H9 (cell line): ENCODE measurements around the gene ETDB. TPM values are rescaled to one million over a fixed set of nuclear protein-coding genes. Genes with fewer than 3 reads are reported as not detected.

ENCODE experiments used
- DNase-seq: peaks from one replicate; pipeline ENCODE4 v3.0.0-alpha.2; 2017
- H2AFZ ChIP-seq: one replicate; pipeline ENCODE4 v1.6.1; 2013; ENCODE audit warnings: mild to moderate bottlenecking, low read length, control low read depth, moderate library complexity
- H2AK5ac ChIP-seq: 2 replicates; pipeline ENCODE4 v1.6.1; 2013; ENCODE audit warnings: low read length, control low read depth, mixed read lengths; ENCODE audit not compliant: insufficient read length
- H2BK120ac ChIP-seq: one replicate; pipeline ENCODE4 v1.6.1; 2013; ENCODE audit warnings: low read depth, mild to moderate bottlenecking, low read length, control low read depth, inconsistent platforms; ENCODE audit not compliant: poor library complexity, severe bottlenecking
- H2BK12ac ChIP-seq: 2 replicates; pipeline ENCODE4 v1.6.1; 2013; ENCODE audit warnings: low read length, control low read depth, mixed read lengths, low read depth; ENCODE audit not compliant: insufficient read length
- H2BK15ac ChIP-seq: 2 replicates; pipeline ENCODE4 v1.6.1; 2013; ENCODE audit warnings: low read depth, low read length, control low read depth
- H2BK20ac ChIP-seq: one replicate; pipeline ENCODE4 v1.6.1; 2013; ENCODE audit warnings: low read depth, mild to moderate bottlenecking, low read length, control low read depth, inconsistent platforms; ENCODE audit not compliant: poor library complexity, severe bottlenecking
- H2BK5ac ChIP-seq: 2 replicates; pipeline ENCODE4 v1.6.1; 2013; ENCODE audit warnings: low read length, control low read depth, mixed read lengths; ENCODE audit not compliant: insufficient read length
- H3K14ac ChIP-seq: 2 replicates; pipeline ENCODE4 v1.6.1; 2013; ENCODE audit warnings: low read length, control low read depth; ENCODE audit not compliant: insufficient read depth
- H3K18ac ChIP-seq: 2 replicates; pipeline ENCODE4 v1.6.1; 2013; ENCODE audit warnings: low read depth, mild to moderate bottlenecking, mixed read lengths, low read length, control low read depth; ENCODE audit not compliant: insufficient read length
- H3K23ac ChIP-seq: 2 replicates; pipeline ENCODE4 v1.6.1; 2013; ENCODE audit warnings: low read length, control low read depth, mixed read lengths, low read depth; ENCODE audit not compliant: insufficient read length
- H3K23me2 ChIP-seq: 2 replicates; pipeline ENCODE4 v1.6.1; 2013; ENCODE audit warnings: low read depth, mild to moderate bottlenecking, mixed read lengths, low read length, control low read depth; ENCODE audit not compliant: insufficient read length, poor library complexity, severe bottlenecking
- H3K27ac ChIP-seq: 2 replicates; pipeline ENCODE4 v1.5.1; 2013; ENCODE audit warnings: low read length, control low read depth, mixed read lengths, low read depth; ENCODE audit not compliant: insufficient read length
- H3K27me3 ChIP-seq: 2 replicates; pipeline ENCODE4 v1.6.1; 2013; ENCODE audit warnings: low read length, control low read depth, inconsistent platforms; ENCODE audit not compliant: insufficient read depth
- H3K4ac ChIP-seq: 2 replicates; pipeline ENCODE4 v1.6.1; 2013; ENCODE audit warnings: low read depth, mild to moderate bottlenecking, control low read depth, inconsistent platforms, low read length, moderate library complexity
- H3K4me1 ChIP-seq: 2 replicates; pipeline ENCODE4 v1.6.1; 2013; ENCODE audit warnings: low read length, control low read depth, inconsistent platforms; ENCODE audit not compliant: insufficient read depth
- H3K4me2 ChIP-seq: 2 replicates; pipeline ENCODE4 v1.6.1; 2013; ENCODE audit warnings: low read length, control low read depth, mixed read lengths; ENCODE audit not compliant: insufficient read length, insufficient read depth
- H3K56ac ChIP-seq: 2 replicates; pipeline ENCODE4 v1.6.1; 2013; ENCODE audit warnings: low read depth, mild to moderate bottlenecking, mixed read lengths, low read length, control low read depth; ENCODE audit not compliant: insufficient read length
- H3K79me1 ChIP-seq: 2 replicates; pipeline ENCODE4 v1.6.1; 2013; ENCODE audit warnings: low read depth, mild to moderate bottlenecking, moderate library complexity, low read length, control low read depth, inconsistent platforms; ENCODE audit not compliant: insufficient read depth, poor library complexity, severe bottlenecking
- H3K79me2 ChIP-seq: 2 replicates; pipeline ENCODE4 v1.6.1; 2013; ENCODE audit warnings: low read length, control low read depth, inconsistent platforms; ENCODE audit not compliant: insufficient read depth
- H3K9ac ChIP-seq: 2 replicates; pipeline ENCODE4 v1.6.1; 2013; ENCODE audit warnings: low read length, control low read depth, mixed read lengths; ENCODE audit not compliant: insufficient read length; ENCODE audit errors: extremely low read depth
- H3K9me3 ChIP-seq: one replicate; pipeline ENCODE4 v1.6.1; 2013; ENCODE audit warnings: low read depth, low read length, inconsistent platforms; ENCODE audit not compliant: control insufficient read depth
- H3T11ph ChIP-seq: one replicate; pipeline ENCODE4 v1.6.1; 2013; ENCODE audit warnings: mild to moderate bottlenecking, low read length, control low read depth, inconsistent platforms
- H4K20me1 ChIP-seq: one replicate; pipeline ENCODE4 v1.6.1; 2013; ENCODE audit not compliant: control insufficient read depth, insufficient read length, insufficient read depth
- H4K5ac ChIP-seq: 2 replicates; pipeline ENCODE4 v1.6.1; 2013; ENCODE audit warnings: low read depth, mild to moderate bottlenecking, mixed read lengths, low read length, control low read depth; ENCODE audit not compliant: insufficient read length
- H4K8ac ChIP-seq: replicated peaks from 2 replicates; pipeline ENCODE4 v1.6.1; 2013; ENCODE audit warnings: low read length, control low read depth, mixed read lengths, low read depth; ENCODE audit not compliant: insufficient read length
- H4K91ac ChIP-seq: 2 replicates; pipeline ENCODE4 v1.6.1; 2013; ENCODE audit warnings: low read depth, mild to moderate bottlenecking, moderate library complexity, mixed read lengths, low read length, control low read depth; ENCODE audit not compliant: insufficient read length
- H3K27ac Mint-ChIP-seq, 3 experiments: 2 replicates in 2 of 3; 3 replicates in 1 of 3; pipeline ENCODE4 v1.8.0; 2020 to 2021; ENCODE audit warnings: mixed read lengths in 3 of 3, mild to moderate bottlenecking in 1 of 3, moderate library complexity in 1 of 3
- H3K27me3 Mint-ChIP-seq: 2 replicates; pipeline ENCODE4 v1.8.0; 2021; ENCODE audit warnings: low read depth, mild to moderate bottlenecking, moderate library complexity, mixed read lengths
- H3K36me3 Mint-ChIP-seq, 3 experiments: 2 replicates in 2 of 3; 3 replicates in 1 of 3; pipeline ENCODE4 v1.8.0; 2020 to 2021; ENCODE audit warnings: low read depth in 3 of 3, mixed read lengths in 3 of 3; ENCODE audit not compliant: insufficient read depth in 1 of 3
- H3K4me1 Mint-ChIP-seq, 2 experiments: 2 replicates each; pipeline ENCODE4 v1.8.0; 2020; ENCODE audit warnings: mixed read lengths in 2 of 2
- H3K4me3 Mint-ChIP-seq, 2 experiments: 2 replicates in 1 of 2; 3 replicates in 1 of 2; pipeline ENCODE4 v1.8.0; 2020 to 2021; ENCODE audit warnings: mild to moderate bottlenecking in 2 of 2, mixed read lengths in 2 of 2, moderate library complexity in 1 of 2
- H3K9me3 Mint-ChIP-seq, 2 experiments: 2 replicates in 1 of 2; 3 replicates in 1 of 2; pipeline ENCODE4 v1.8.0; 2020; ENCODE audit warnings: mild to moderate bottlenecking in 2 of 2, mixed read lengths in 2 of 2, moderate library complexity in 1 of 2
- CTCF ChIP-seq: fragments of 200-600 bp; sonication (generic); conservative IDR thresholded peaks from 3 replicates; pipeline ENCODE4 v1.8.0; 2021; ENCODE audit warnings: antibody characterized with exemption, mild to moderate bottlenecking
- WGBS: extraction: QIAGEN DNeasy Blood & Tissue Kit; methylation state at CpG from one replicate; pipeline ENCODE4 v1.1.7; 2013; ENCODE audit warnings: missing lambda C conversion rate, low lambda C conversion rate, mixed read lengths; ENCODE audit not compliant: insufficient read length; ENCODE audit errors: extremely low coverage; 5-methylcytosine and 5-hydroxymethylcytosine counted together
- total RNA-seq: library from RNA; stranded (reverse); gene quantifications from 2 replicates; pipeline ENCODE4 v1.2.1, GENCODE V29; 2021

Gene ETDB
- total RNA-seq, 1 experiment from 2014 or later, result not detected

GRCh38 chrX:135089126-135089525, 31.2 kb downstream of the ETDB start:
- Histone ChIP-seq H3T11ph (no peak overlapping the region), H3K27me3 (no peaks in the 10 kb centered on the region), H3K79me1 (no peaks in the 10 kb centered on the region), H2AFZ (no peak overlapping the region), H3K9ac (no peak overlapping the region), H3K9me3 (peaks cover 34% of the 10 kb centered on the region), H4K5ac (no peak overlapping the region), H2BK20ac (no peak overlapping the region), H2BK120ac (no peak overlapping the region), H4K20me1 (no peaks in the 10 kb centered on the region), H3K4me2 (no peak overlapping the region), H3K27ac (no peak overlapping the region), H3K79me2 (no peaks in the 10 kb centered on the region), H2AK5ac (no peak overlapping the region), H2BK5ac (no peak overlapping the region), H3K23me2 (no peaks in the 10 kb centered on the region), H4K91ac (no peak overlapping the region), H3K18ac (no peak overlapping the region), H4K8ac (no peak overlapping the region), H2BK12ac (no peak overlapping the region), H2BK15ac (no peak overlapping the region), H3K14ac (no peak overlapping the region), H3K56ac (no peak overlapping the region), H3K4me1 (no peaks in the 10 kb centered on the region), H3K23ac (no peak overlapping the region), H3K4ac (no peak overlapping the region)
- peaks cover 43 to 75% of the 10 kb centered on the region in 2 experiments for H3K9me3 Mint-ChIP-seq
- H3K27ac Mint-ChIP-seq, result no peak overlapping the region
- WGBS, result no CpG with 5 or more reads among the region's 3 CpGs
- peaks cover 4 to 10% of the 10 kb centered on the region in 2 experiments; a peak in 3 of 4 replicates for H3K4me1 Mint-ChIP-seq
- no peak for TF ChIP-seq CTCF
- H3K4me3 Mint-ChIP-seq, result no peak overlapping the region
- peaks cover 14% of the 10 kb centered on the region for H3K27me3 Mint-ChIP-seq
- H3K36me3 Mint-ChIP-seq, result peaks cover 4 to 13% (median 6%) of the 10 kb centered on the region in 3 experiments; a peak in 6 of 7 replicates
- DNase-seq, result no peak
